H9 (cell line): ENCODE measurements around the gene TMPRSS3. TPM values are rescaled to one million over a fixed set of nuclear protein-coding genes. Genes with fewer than 3 reads are reported as not detected.

Experiments used
- DNase-seq: peaks from one replicate; pipeline ENCODE4 v3.0.0-alpha.2; 2017
- H2AFZ ChIP-seq: one replicate; pipeline ENCODE4 v1.6.1; 2013; ENCODE audit warnings: mild to moderate bottlenecking, low read length, control low read depth, moderate library complexity
- H2AK5ac ChIP-seq: 2 replicates; pipeline ENCODE4 v1.6.1; 2013; ENCODE audit warnings: low read length, control low read depth, mixed read lengths; ENCODE audit not compliant: insufficient read length
- H2BK120ac ChIP-seq: one replicate; pipeline ENCODE4 v1.6.1; 2013; ENCODE audit warnings: low read depth, mild to moderate bottlenecking, low read length, control low read depth, inconsistent platforms; ENCODE audit not compliant: poor library complexity, severe bottlenecking
- H2BK12ac ChIP-seq: 2 replicates; pipeline ENCODE4 v1.6.1; 2013; ENCODE audit warnings: low read length, control low read depth, mixed read lengths, low read depth; ENCODE audit not compliant: insufficient read length
- H2BK15ac ChIP-seq: 2 replicates; pipeline ENCODE4 v1.6.1; 2013; ENCODE audit warnings: low read depth, low read length, control low read depth
- H2BK20ac ChIP-seq: one replicate; pipeline ENCODE4 v1.6.1; 2013; ENCODE audit warnings: low read depth, mild to moderate bottlenecking, low read length, control low read depth, inconsistent platforms; ENCODE audit not compliant: poor library complexity, severe bottlenecking
- H2BK5ac ChIP-seq: 2 replicates; pipeline ENCODE4 v1.6.1; 2013; ENCODE audit warnings: low read length, control low read depth, mixed read lengths; ENCODE audit not compliant: insufficient read length
- H3K14ac ChIP-seq: 2 replicates; pipeline ENCODE4 v1.6.1; 2013; ENCODE audit warnings: low read length, control low read depth; ENCODE audit not compliant: insufficient read depth
- H3K18ac ChIP-seq: 2 replicates; pipeline ENCODE4 v1.6.1; 2013; ENCODE audit warnings: low read depth, mild to moderate bottlenecking, mixed read lengths, low read length, control low read depth; ENCODE audit not compliant: insufficient read length
- H3K23ac ChIP-seq: 2 replicates; pipeline ENCODE4 v1.6.1; 2013; ENCODE audit warnings: low read length, control low read depth, mixed read lengths, low read depth; ENCODE audit not compliant: insufficient read length
- H3K23me2 ChIP-seq: 2 replicates; pipeline ENCODE4 v1.6.1; 2013; ENCODE audit warnings: low read depth, mild to moderate bottlenecking, mixed read lengths, low read length, control low read depth; ENCODE audit not compliant: insufficient read length, poor library complexity, severe bottlenecking
- H3K27ac ChIP-seq: 2 replicates; pipeline ENCODE4 v1.5.1; 2013; ENCODE audit warnings: low read length, control low read depth, mixed read lengths, low read depth; ENCODE audit not compliant: insufficient read length
- H3K27me3 ChIP-seq: 2 replicates; pipeline ENCODE4 v1.6.1; 2013; ENCODE audit warnings: low read length, control low read depth, inconsistent platforms; ENCODE audit not compliant: insufficient read depth
- H3K4ac ChIP-seq: 2 replicates; pipeline ENCODE4 v1.6.1; 2013; ENCODE audit warnings: low read depth, mild to moderate bottlenecking, control low read depth, inconsistent platforms, low read length, moderate library complexity
- H3K4me1 ChIP-seq: 2 replicates; pipeline ENCODE4 v1.6.1; 2013; ENCODE audit warnings: low read length, control low read depth, inconsistent platforms; ENCODE audit not compliant: insufficient read depth
- H3K4me2 ChIP-seq: 2 replicates; pipeline ENCODE4 v1.6.1; 2013; ENCODE audit warnings: low read length, control low read depth, mixed read lengths; ENCODE audit not compliant: insufficient read length, insufficient read depth
- H3K56ac ChIP-seq: 2 replicates; pipeline ENCODE4 v1.6.1; 2013; ENCODE audit warnings: low read depth, mild to moderate bottlenecking, mixed read lengths, low read length, control low read depth; ENCODE audit not compliant: insufficient read length
- H3K79me1 ChIP-seq: 2 replicates; pipeline ENCODE4 v1.6.1; 2013; ENCODE audit warnings: low read depth, mild to moderate bottlenecking, moderate library complexity, low read length, control low read depth, inconsistent platforms; ENCODE audit not compliant: insufficient read depth, poor library complexity, severe bottlenecking
- H3K79me2 ChIP-seq: 2 replicates; pipeline ENCODE4 v1.6.1; 2013; ENCODE audit warnings: low read length, control low read depth, inconsistent platforms; ENCODE audit not compliant: insufficient read depth
- H3K9ac ChIP-seq: 2 replicates; pipeline ENCODE4 v1.6.1; 2013; ENCODE audit warnings: low read length, control low read depth, mixed read lengths; ENCODE audit not compliant: insufficient read length; ENCODE audit errors: extremely low read depth
- H3K9me3 ChIP-seq: one replicate; pipeline ENCODE4 v1.6.1; 2013; ENCODE audit warnings: low read depth, low read length, inconsistent platforms; ENCODE audit not compliant: control insufficient read depth
- H3T11ph ChIP-seq: one replicate; pipeline ENCODE4 v1.6.1; 2013; ENCODE audit warnings: mild to moderate bottlenecking, low read length, control low read depth, inconsistent platforms
- H4K20me1 ChIP-seq: one replicate; pipeline ENCODE4 v1.6.1; 2013; ENCODE audit not compliant: control insufficient read depth, insufficient read length, insufficient read depth
- H4K5ac ChIP-seq: 2 replicates; pipeline ENCODE4 v1.6.1; 2013; ENCODE audit warnings: low read depth, mild to moderate bottlenecking, mixed read lengths, low read length, control low read depth; ENCODE audit not compliant: insufficient read length
- H4K8ac ChIP-seq: replicated peaks from 2 replicates; pipeline ENCODE4 v1.6.1; 2013; ENCODE audit warnings: low read length, control low read depth, mixed read lengths, low read depth; ENCODE audit not compliant: insufficient read length
- H4K91ac ChIP-seq: 2 replicates; pipeline ENCODE4 v1.6.1; 2013; ENCODE audit warnings: low read depth, mild to moderate bottlenecking, moderate library complexity, mixed read lengths, low read length, control low read depth; ENCODE audit not compliant: insufficient read length
- H3K27ac Mint-ChIP-seq, 3 experiments: 2 replicates in 2 of 3; 3 replicates in 1 of 3; pipeline ENCODE4 v1.8.0; 2020 to 2021; ENCODE audit warnings: mixed read lengths in 3 of 3, mild to moderate bottlenecking in 1 of 3, moderate library complexity in 1 of 3
- H3K27me3 Mint-ChIP-seq: 2 replicates; pipeline ENCODE4 v1.8.0; 2021; ENCODE audit warnings: low read depth, mild to moderate bottlenecking, moderate library complexity, mixed read lengths
- H3K36me3 Mint-ChIP-seq, 3 experiments: 2 replicates in 2 of 3; 3 replicates in 1 of 3; pipeline ENCODE4 v1.8.0; 2020 to 2021; ENCODE audit warnings: low read depth in 3 of 3, mixed read lengths in 3 of 3; ENCODE audit not compliant: insufficient read depth in 1 of 3
- H3K4me1 Mint-ChIP-seq, 2 experiments: 2 replicates each; pipeline ENCODE4 v1.8.0; 2020; ENCODE audit warnings: mixed read lengths in 2 of 2
- H3K4me3 Mint-ChIP-seq, 2 experiments: 2 replicates in 1 of 2; 3 replicates in 1 of 2; pipeline ENCODE4 v1.8.0; 2020 to 2021; ENCODE audit warnings: mild to moderate bottlenecking in 2 of 2, mixed read lengths in 2 of 2, moderate library complexity in 1 of 2
- H3K9me3 Mint-ChIP-seq, 2 experiments: 2 replicates in 1 of 2; 3 replicates in 1 of 2; pipeline ENCODE4 v1.8.0; 2020; ENCODE audit warnings: mild to moderate bottlenecking in 2 of 2, mixed read lengths in 2 of 2, moderate library complexity in 1 of 2
- CTCF ChIP-seq: fragments of 200-600 bp; sonication (generic); conservative IDR thresholded peaks from 3 replicates; pipeline ENCODE4 v1.8.0; 2021; ENCODE audit warnings: antibody characterized with exemption, mild to moderate bottlenecking
- WGBS: extraction: QIAGEN DNeasy Blood & Tissue Kit; methylation state at CpG from one replicate; pipeline ENCODE4 v1.1.7; 2013; ENCODE audit warnings: missing lambda C conversion rate, low lambda C conversion rate, mixed read lengths; ENCODE audit not compliant: insufficient read length; ENCODE audit errors: extremely low coverage; 5-methylcytosine and 5-hydroxymethylcytosine counted together
- total RNA-seq: library from RNA; stranded (reverse); gene quantifications from 2 replicates; pipeline ENCODE4 v1.2.1, GENCODE V29; 2021

TMPRSS3 gene
- total RNA-seq, 1 experiment from 2014 or later = 0.31 TPM

GRCh38 chr21:42362700-42363099 is 33.2 kb downstream of the TMPRSS3 start:
- no peaks in the 10 kb centered on the region for H3K23me2 ChIP-seq
- no peak overlapping the region for H3K27ac ChIP-seq
- H2AFZ ChIP-seq = no peak overlapping the region
- Mint-ChIP-seq H3K36me3 (peaks cover 0 to 5% (median 4%) of the 10 kb centered on the region in 3 experiments; a peak in 5 of 7 replicates), H3K4me3 (no peak overlapping the region), H3K27ac (no peak overlapping the region), H3K27me3 (peaks cover 5% of the 10 kb centered on the region), H3K9me3 (peaks cover 9 to 13% of the 10 kb centered on the region in 2 experiments), H3K4me1 (peaks cover 0 to 2% of the 10 kb centered on the region in 2 experiments; a peak in 1 of 4 replicates)
- no peaks in the 10 kb centered on the region for H3K27me3 ChIP-seq
- H4K91ac ChIP-seq = no peak overlapping the region
- H3K56ac ChIP-seq = no peak overlapping the region
- no peaks in the 10 kb centered on the region for H3K79me2 ChIP-seq
- no peak overlapping the region for H3K9ac ChIP-seq
- H2AK5ac ChIP-seq = no peak overlapping the region
- no CpG with 5 or more reads among the region's 9 CpGs for WGBS
- TF ChIP-seq CTCF = no peak
- H4K20me1 ChIP-seq = no peaks in the 10 kb centered on the region
- H4K5ac ChIP-seq = no peak overlapping the region
- no peaks in the 10 kb centered on the region for H3K9me3 ChIP-seq
- no peak overlapping the region for H3K4me2 ChIP-seq
- no peak overlapping the region for H2BK12ac ChIP-seq
- H2BK15ac ChIP-seq = no peak overlapping the region
- no peak overlapping the region for H3T11ph ChIP-seq
- no peak overlapping the region for H3K23ac ChIP-seq
- no peak overlapping the region for H3K4ac ChIP-seq
- H3K4me1 ChIP-seq = no peaks in the 10 kb centered on the region; the same call in 1 of the 2 replicates
- no peak overlapping the region for H3K18ac ChIP-seq
- H2BK5ac ChIP-seq = no peak overlapping the region
- H3K79me1 ChIP-seq = no peaks in the 10 kb centered on the region
- DNase-seq = no peak
- H4K8ac ChIP-seq = no peak overlapping the region
- no peak overlapping the region for H3K14ac ChIP-seq
- no peak overlapping the region for H2BK120ac ChIP-seq
- H2BK20ac ChIP-seq = no peak overlapping the region
